ENCODE results near the gene TOX4.

DNA sequence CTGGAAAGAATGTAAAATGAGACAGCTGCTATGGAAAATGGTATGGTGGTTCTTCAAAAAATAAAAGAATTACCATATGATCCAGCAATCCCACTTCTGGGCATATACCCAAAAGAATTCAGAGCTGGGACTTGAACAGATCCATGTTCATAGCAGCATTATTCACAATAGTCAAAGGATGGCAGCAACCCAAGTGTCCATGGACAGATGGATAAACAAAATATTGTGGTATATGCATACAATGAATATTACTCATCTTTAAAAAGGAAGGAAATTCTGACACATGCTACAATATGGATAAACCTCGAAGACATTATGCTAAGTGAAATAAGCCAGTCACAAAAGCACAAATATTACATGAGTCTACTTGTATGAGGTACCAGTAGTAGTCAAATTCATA, 9.4 kb upstream of the TOX4 start:
- TF ChIP-seq, protein P1, sequence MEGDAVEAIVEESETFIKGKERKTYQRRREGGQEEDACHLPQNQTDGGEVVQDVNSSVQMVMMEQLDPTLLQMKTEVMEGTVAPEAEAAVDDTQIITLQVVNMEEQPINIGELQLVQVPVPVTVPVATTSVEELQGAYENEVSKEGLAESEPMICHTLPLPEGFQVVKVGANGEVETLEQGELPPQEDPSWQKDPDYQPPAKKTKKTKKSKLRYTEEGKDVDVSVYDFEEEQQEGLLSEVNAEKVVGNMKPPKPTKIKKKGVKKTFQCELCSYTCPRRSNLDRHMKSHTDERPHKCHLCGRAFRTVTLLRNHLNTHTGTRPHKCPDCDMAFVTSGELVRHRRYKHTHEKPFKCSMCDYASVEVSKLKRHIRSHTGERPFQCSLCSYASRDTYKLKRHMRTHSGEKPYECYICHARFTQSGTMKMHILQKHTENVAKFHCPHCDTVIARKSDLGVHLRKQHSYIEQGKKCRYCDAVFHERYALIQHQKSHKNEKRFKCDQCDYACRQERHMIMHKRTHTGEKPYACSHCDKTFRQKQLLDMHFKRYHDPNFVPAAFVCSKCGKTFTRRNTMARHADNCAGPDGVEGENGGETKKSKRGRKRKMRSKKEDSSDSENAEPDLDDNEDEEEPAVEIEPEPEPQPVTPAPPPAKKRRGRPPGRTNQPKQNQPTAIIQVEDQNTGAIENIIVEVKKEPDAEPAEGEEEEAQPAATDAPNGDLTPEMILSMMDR (IDR thresholded peaks at IDR 0.05; ENCODE audit: low read depth, low read length) = no peak
- TF ChIP-seq EZH2phosphoT487 (IDR thresholded peaks at IDR 0.05; ENCODE audit: low read depth) = no peak
